Mucosa of descending colon (tissue), 3 donors: ENCODE results near the gene SLC25A33. TPM values are rescaled to one million over a fixed set of nuclear protein-coding genes. Genes with fewer than 3 reads are reported as not detected.

Experiments used
- ATAC-seq: fragments of 200-7000 bp; cut with Tn5 transposase; one replicate; pipeline ENCODE4 v1.9.1; 2020; ENCODE audit warnings: mild to moderate bottlenecking, moderate library complexity
- DNase-seq, 3 donors: peaks; one replicate each; pipeline ENCODE4 v3.0.0-alpha.2; 2020
- H3K36me3 ChIP-seq: fragments of 200-600 bp; one replicate; pipeline ENCODE4 v1.8.0; 2021; ENCODE audit warnings: low read depth, mild to moderate bottlenecking
- H3K4me1 ChIP-seq: fragments of 200-600 bp; one replicate; pipeline ENCODE4 v1.8.0; 2021; ENCODE audit warnings: low read depth, mild to moderate bottlenecking
- H3K4me3 ChIP-seq: fragments of 200-600 bp; one replicate; pipeline ENCODE4 v1.8.0; 2021; ENCODE audit warnings: mild to moderate bottlenecking
- H3K9me3 ChIP-seq: fragments of 200-600 bp; one replicate; pipeline ENCODE4 v1.8.0; 2021; ENCODE audit warnings: mild to moderate bottlenecking
- intact Hi-C, 2 donors: fragments of 100-400 bp; cut with DNase I in 1 of 2; cut with micrococcal nuclease in 1 of 2; formaldehyde crosslinking; loops; one replicate each; pipeline versions ENCODE4 v1.11.0 to v1.11.1; 2022; cut with DNase I, micrococcal nuclease
- total RNA-seq, 3 donors: library from RNA; stranded (reverse); fragmentation: NEBNext Ultra II Directional in 2 of 3; extraction: Animal tissue kit (Norgen Biotek cat#: 25700) in 2 of 3; gene quantifications; one replicate each; pipeline versions ENCODE4 v1.2.1 to v1.2.4, GENCODE V29; 2021 to 2023
- TF ChIP-seq, protein P1 (sequence below): fragments of 200-600 bp; IDR thresholded peaks from one replicate; pipeline ENCODE4 v1.8.0; 2022; ENCODE audit warnings: antibody characterized with exemption, mild to moderate bottlenecking
- donor health status: DM: no; HTN: no; CAD: no; lungs with moderate emphysema.
- donor health status: DM: no; HTN: no; CAD: no.
- donor health status: DM: no; HTN: yes; CAD: no.

Gene SLC25A33
- total RNA-seq, 3 donors from 2014 or later = 4.8 to 5.9 (median 5.7) TPM

DNA sequence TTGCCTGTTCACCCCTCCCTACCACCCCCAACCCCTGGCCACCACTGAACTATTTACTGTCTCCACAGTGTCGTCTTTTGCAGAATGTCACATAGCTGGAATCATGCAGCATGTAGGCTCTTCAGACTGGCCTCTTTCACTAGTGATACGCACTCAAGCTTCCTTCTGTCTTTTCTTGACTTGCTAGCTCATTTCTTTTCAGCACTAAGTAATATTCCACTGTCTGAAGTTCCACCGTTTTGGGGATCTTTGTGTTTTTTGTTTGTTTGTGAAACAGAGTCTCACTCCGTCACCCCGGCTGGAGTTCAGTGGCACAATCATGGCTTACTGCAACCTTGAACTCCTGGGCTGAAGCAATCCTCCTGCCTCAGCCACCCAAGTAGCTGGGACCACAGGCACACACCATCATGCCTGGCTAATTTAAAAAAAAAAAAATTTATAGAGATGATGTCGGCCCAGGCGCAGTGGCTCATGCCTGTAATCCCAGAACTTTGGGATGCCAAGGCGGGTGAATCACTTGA lies 43.4 kb upstream of the SLC25A33 start:
- TF ChIP-seq, protein P1, sequence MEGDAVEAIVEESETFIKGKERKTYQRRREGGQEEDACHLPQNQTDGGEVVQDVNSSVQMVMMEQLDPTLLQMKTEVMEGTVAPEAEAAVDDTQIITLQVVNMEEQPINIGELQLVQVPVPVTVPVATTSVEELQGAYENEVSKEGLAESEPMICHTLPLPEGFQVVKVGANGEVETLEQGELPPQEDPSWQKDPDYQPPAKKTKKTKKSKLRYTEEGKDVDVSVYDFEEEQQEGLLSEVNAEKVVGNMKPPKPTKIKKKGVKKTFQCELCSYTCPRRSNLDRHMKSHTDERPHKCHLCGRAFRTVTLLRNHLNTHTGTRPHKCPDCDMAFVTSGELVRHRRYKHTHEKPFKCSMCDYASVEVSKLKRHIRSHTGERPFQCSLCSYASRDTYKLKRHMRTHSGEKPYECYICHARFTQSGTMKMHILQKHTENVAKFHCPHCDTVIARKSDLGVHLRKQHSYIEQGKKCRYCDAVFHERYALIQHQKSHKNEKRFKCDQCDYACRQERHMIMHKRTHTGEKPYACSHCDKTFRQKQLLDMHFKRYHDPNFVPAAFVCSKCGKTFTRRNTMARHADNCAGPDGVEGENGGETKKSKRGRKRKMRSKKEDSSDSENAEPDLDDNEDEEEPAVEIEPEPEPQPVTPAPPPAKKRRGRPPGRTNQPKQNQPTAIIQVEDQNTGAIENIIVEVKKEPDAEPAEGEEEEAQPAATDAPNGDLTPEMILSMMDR = no peak
- intact Hi-C loops = loop anchor here (2.0 to 5.0 kb wide), 2 partner anchors 76 to 77 kb away; no protein-coding TSS in a partner anchor
- DNase-seq (no peak), ATAC-seq (no peak)
- Histone ChIP-seq H3K36me3 (no peaks in the 10 kb centered on the region), H3K4me1 (no peaks in the 10 kb centered on the region), H3K9me3 (no peaks in the 10 kb centered on the region), H3K4me3 (no peak overlapping the region)

- ATAC-seq (no peak), DNase-seq (no peak)
- TF ChIP-seq, protein P1 = no peak
- H3K36me3 ChIP-seq = no peaks in the 10 kb centered on the region
- intact Hi-C loops = no loop called here
- H3K4me1 ChIP-seq = no peaks in the 10 kb centered on the region
- no peak overlapping the region for H3K4me3 ChIP-seq
- H3K9me3 ChIP-seq = no peaks in the 10 kb centered on the region
These were observed 38.2 kb upstream of the SLC25A33 start for GRCh38 chr1:9500756-9501754.

GRCh38 chr1:9503001-9503675 lies 36.1 kb upstream of the SLC25A33 start:
- intact Hi-C loops = no loop called here
- Histone ChIP-seq H3K36me3 (no peaks in the 10 kb centered on the region), H3K4me1 (no peaks in the 10 kb centered on the region), H3K9me3 (no peaks in the 10 kb centered on the region), H3K4me3 (no peak overlapping the region)
- TF ChIP-seq, protein P1 = no peak
- ATAC-seq (no peak), DNase-seq (no peak)

GRCh38 chr1:9505143-9505542 lies 34.1 kb upstream of the SLC25A33 start:
- no peak for DNase-seq
- Histone ChIP-seq H3K36me3 (no peaks in the 10 kb centered on the region), H3K4me3 (no peak overlapping the region), H3K9me3 (no peaks in the 10 kb centered on the region), H3K4me1 (no peaks in the 10 kb centered on the region)
- ATAC-seq = no peak
- intact Hi-C loops = no loop called here
- TF ChIP-seq, protein P1 = no peak

DNA sequence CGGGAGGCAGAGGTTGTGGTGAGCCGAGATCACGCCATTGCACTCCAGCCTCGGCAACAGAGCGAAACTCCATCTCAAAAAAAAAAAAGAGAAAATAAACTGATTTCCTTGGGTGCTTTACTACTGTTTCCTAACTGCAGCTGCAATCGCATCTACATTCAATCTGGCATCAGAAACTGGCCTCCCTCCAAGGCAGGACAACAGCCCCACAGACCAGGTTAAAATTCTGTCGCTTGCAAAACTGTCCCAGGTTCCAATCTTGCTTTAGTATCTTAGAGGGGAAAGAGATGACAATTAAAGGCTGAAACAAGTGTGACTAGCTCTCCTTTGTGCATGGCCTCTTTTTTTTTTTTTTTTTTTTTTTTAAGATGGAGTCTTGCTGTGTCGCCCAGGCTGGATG lies 32.4 kb upstream of the SLC25A33 start:
- ATAC-seq (no peak), DNase-seq (no peak)
- TF ChIP-seq, protein P1 = no peak
- intact Hi-C loops = no loop called here
- no peaks in the 10 kb centered on the region for H3K4me1 ChIP-seq
- H3K9me3 ChIP-seq = no peaks in the 10 kb centered on the region
- no peak overlapping the region for H3K4me3 ChIP-seq
- no peaks in the 10 kb centered on the region for H3K36me3 ChIP-seq
